Measurements from ENCODE around the gene ARIH2.

The ARIH2 gene

DNA sequence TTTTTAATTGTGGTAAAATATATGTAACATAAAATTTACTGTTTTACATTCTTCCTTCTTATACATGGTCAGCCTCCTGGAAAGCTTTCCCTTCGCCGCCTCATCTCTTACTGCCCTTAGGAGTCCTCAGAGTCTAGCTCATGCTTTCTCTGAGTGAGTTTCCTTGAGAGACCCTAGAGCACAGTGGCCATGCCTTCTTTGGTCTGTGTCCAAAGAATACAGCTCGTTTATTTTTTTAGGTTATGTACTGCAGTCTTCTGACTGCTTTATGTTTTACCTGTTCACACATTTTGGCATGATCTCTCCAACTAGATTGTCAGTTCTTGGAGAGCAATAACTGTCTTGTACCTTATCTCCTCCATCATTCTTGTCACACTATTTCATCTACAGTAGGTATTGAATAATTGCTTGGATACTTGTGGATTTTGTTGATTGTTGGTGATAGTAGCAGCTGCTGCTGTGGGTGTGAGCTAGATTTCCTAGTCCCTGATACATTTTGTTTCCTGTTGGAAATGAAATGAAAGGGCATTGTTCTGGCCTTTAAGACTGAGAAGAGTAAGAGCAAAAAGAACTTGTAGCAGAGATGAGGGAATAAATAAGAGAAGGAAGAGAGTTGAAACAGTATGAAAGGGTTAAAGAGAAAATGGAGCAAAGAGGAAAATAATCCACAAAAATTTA is 10.9 kb downstream of the ARIH2 start:
- no peak for DNase-seq (ENCODE audit: low read depth)

GRCh38 chr3:48930590-48930989 is 11.9 kb downstream of the ARIH2 start:
- no peak for DNase-seq (ENCODE audit: low read depth)

DNA sequence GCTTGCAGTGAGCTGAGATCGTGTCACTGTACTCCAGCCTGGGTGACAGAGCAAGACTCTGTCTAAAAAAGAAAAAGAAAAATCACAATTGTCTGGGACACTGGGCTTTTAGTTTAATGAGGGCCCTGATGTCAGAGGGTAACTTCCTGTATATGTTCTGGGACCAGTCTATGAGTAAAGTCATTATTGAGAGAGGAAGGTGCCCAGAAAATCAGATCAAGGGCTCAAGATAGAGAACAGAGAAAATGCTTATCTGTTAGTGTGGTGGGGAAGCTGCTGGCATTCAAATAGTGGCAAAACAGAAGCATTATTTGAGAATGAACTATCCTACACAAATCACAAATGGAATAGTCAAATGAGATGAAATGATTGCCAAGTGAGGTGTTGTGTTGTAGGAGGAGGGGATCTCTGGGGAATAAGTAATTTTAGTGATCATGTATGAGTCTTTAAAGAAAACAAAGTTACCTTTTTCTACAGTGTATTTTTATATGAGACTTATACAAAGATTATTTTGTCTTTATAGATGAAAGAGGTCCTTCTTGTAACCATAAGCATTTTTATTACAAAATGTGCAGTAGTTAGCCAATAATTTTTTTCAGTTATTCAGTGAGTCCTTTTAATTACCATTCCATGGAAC is 13.4 kb downstream of the ARIH2 start:
- DNase-seq (ENCODE audit: low read depth), result no peak

DNA sequence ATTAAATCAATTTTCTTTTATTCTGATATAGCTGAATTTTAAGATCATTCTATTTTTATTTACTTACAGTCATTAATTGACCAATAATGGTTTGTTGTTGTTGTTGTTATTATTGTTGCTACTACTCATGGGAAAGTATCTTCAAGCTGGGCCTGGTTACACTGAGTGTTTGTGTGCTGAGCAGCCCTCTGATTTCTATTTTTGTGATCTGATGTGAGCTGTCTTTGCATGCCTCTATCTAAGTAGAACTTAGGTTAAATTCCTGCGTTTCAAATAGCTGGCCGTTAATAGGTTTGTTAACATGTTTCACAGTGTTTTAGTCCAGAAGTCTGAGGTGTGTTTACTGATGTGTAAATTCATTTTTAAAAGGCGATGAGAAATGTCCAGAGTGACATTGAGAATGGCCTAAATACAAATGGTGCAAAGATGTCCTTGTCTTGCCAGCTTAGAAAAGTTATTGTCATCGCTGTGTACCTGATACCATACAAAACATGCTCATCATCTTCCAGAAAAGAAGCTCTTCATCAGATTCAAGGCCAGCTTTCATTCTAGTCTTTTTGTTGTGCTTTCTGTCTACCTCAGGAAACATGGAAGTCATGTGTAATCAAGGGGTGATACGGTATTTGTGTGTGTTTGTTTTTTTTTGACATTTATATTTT is 15.8 kb downstream of the ARIH2 start:
- no peak for DNase-seq (ENCODE audit: low read depth)

- no peak for DNase-seq (ENCODE audit: low read depth)
These were observed 16.9 kb downstream of the ARIH2 start for GRCh38 chr3:48935530-48935929.

- DNase-seq (ENCODE audit: low read depth), result no peak
These were observed 19.5 kb downstream of the ARIH2 start for GRCh38 chr3:48938156-48938555.

DNA sequence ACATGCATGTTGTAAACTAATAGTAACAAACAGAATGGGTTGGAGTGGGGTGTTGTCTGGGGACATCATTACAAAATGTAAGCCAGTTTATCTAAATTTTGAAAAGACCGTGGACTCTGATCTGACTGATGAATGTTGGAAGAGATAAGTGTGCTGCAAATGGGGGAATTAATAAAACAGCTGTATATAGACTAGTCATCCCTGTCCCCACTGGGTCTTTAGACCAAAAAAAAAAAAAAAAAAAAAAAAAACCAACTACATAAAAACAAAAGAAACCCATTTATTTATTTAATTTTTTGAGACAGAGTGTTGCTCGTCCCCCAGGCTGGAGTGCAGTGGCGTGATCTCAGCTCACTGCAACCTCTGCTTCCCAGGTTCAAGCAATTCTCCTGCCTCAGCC is 20.0 kb downstream of the ARIH2 start:
- no peak for DNase-seq (ENCODE audit: low read depth)

DNA sequence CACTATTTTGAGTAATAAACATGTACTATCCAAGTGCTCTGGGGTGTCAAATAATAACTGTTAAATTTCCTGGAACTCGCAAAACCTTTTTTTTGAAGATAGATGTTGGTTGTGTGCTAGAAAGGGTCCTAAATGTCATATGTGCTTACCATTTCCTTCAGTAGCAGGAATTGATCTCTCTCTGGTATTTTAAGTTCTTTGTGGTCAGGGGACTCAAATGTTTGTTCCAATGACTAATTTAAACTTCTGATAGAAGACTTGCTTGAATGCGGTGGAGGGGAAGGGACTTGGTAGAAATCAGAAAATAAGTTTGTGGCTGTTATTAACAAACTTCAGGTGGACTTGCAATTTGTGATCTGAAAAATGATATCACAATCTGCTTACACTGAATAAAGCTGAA is 26.8 kb downstream of the ARIH2 start:
- no peak for DNase-seq (ENCODE audit: low read depth)

DNA sequence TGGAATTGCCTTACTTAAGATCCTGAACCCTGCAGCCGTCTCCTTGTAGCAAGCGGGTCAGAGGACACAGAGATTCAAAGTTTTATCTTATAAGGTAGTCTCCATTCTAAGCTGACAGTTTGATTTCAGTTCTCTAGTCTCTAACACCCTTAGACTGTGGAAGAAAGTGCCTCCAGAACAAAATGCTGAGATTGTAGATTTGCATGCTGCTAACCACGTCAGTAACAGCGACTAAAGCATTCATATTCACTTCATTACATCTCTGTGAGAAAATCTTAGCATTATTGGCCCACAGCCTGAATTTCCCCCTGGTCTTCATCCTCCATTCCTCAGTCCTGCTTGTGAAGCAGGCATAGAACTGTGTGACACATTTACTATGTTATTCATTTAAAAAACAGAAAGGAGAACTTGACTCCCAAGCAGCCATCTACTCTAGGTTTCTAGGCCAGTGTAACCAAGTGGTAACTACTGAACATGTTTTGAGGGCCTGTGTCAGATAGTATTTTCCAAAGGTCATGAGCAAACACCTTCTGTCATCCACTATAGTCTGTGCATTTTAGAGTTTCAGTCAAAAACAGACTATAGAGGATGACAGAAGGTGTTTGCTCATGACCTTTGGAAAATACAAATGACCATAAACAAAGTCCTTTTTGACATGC is 27.4 kb downstream of the ARIH2 start:
- DNase-seq (ENCODE audit: low read depth), result no peak

GRCh38 chr3:48949376-48949717 is 30.7 kb downstream of the ARIH2 start:
- DNase-seq (ENCODE audit: low read depth), result no peak

GRCh38 chr3:48950051-48950450 is 31.4 kb downstream of the ARIH2 start:
- DNase-seq (ENCODE audit: low read depth), result no peak

GRCh38 chr3:48951764-48952163 is 33.1 kb downstream of the ARIH2 start:
- no peak for DNase-seq (ENCODE audit: low read depth)

DNA sequence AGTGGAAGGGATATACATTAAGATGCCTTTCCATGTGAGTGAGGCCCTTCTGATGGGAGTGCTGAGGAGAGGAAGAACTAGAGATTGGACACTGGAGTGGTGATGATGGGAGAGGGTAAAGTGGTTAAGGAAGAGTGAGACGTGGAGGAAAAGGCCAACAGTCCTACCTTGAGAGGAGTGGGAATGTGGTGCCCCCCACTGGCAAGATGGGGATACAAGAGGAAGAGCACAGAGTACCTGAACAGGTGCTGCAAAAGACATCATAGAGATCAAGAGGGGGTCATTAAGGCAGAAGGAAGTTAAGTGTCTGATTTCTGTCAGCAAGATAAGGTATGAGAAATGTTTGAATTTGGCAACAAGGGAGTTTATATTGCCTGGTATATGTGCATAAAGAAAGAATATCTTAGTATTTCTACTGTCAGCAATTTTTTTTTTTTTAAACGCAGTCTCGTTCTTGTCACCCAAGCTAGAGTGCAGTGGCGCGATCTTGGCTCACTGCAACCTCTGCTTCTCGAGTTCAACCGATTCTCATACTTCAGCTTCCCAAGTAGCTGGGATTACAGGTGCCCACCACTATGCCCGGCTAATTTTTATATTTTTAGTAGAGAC is 34.0 kb downstream of the ARIH2 start:
- DNase-seq (ENCODE audit: low read depth), result peak; percentile 46

- DNase-seq (ENCODE audit: low read depth), result no peak
These were observed 38.5 kb downstream of the ARIH2 start for GRCh38 chr3:48957006-48957705.

DNA sequence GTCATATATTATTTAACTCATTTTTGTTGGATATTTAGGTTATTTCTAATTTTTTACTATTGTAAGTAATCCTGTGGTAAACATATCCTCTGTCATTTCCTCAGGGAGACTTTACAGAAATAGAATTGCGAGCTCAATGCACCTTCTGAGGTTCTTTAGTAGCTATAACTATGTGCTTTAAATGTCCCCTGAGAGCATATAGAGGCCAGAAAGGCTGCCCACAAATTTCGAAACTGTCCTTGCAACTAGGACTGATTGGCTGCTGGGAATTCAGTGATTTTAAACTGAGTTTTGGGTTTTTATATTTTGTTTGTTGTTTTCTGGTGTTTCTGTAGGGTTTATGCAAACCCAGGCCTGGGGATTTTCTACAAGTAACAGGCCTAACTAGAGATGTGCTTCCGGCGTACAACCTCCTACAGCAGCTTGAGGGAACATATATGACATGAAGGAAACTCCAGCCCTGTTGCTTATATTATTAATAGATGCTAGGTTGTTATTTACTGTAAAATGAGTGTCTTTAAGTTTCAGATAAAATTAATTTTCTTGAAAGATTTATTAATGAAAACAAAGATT is 42.3 kb downstream of the ARIH2 start:
- DNase-seq (ENCODE audit: low read depth), result no peak

- DNase-seq (ENCODE audit: low read depth), result no peak
These were observed 43.7 kb downstream of the ARIH2 start for GRCh38 chr3:48962340-48962739.

GRCh38 chr3:48962939-48963338 is 44.3 kb downstream of the ARIH2 start:
- no peak for DNase-seq (ENCODE audit: low read depth)

DNA sequence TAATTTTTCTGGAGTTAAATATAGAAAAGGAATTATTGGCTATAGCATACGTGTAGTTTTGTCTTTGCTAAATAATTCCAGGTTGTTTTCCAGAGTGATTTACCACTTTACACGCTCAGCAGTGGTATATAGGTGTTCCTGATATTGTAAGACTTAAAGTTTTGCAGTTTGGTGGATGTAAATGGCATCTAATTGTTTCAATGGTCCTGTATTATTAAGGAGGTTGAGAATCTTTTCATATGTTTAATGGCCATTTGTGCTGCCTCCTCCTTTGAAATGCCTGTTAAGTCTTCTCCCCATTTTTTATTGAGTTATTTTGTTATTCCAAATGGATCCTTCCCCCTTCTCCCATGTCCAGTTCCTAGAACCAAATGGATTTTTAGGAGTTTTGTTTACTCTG is 44.9 kb downstream of the ARIH2 start:
- no peak for DNase-seq (ENCODE audit: low read depth)

GRCh38 chr3:48966367-48966766 is 47.7 kb downstream of the ARIH2 start:
- no peak for DNase-seq (ENCODE audit: low read depth)

GRCh38 chr3:48966876-48967361 is 48.3 kb downstream of the ARIH2 start:
- no peak for DNase-seq (ENCODE audit: low read depth)

DNA sequence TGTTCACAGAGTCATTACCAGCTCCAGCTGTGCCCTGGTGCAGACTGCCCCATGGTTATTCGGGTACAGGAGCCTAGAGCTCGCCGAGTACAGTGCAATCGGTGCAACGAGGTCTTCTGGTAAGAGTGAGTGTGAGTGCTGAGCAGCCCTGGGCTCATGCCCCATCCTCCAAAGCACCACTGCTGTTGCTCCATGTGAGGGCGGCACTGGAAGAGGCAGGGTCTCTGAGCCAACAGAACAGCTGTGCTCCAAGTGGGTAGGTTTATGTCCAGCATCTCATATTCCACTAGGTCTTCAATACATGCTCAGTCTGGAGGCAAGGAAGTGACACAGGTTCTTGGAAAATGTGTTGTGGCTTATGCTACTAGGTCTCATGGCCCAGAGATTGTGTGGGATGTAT is 51.9 kb downstream of the ARIH2 start:
- DNase-seq (ENCODE audit: low read depth), result no peak

Measured in activated T-cell treated with anti-CD3 and anti-CD28 coated beads for 1 hour (primary cell).